GM20000 (cell line): Measurements from ENCODE around the gene SGSM2.

Source experiments
- DNase-seq: peaks from one replicate; pipeline ENCODE4 v3.0.0; 2012; ENCODE audit warnings: low spot score
- TF ChIP-seq, protein P1 (sequence below): IDR thresholded peaks from 2 replicates; pipeline ENCODE4 v1.5.1; 2012; ENCODE audit warnings: mild to moderate bottlenecking, control low read depth; ENCODE audit errors: extremely low read depth, missing control alignments

Gene SGSM2

DNA sequence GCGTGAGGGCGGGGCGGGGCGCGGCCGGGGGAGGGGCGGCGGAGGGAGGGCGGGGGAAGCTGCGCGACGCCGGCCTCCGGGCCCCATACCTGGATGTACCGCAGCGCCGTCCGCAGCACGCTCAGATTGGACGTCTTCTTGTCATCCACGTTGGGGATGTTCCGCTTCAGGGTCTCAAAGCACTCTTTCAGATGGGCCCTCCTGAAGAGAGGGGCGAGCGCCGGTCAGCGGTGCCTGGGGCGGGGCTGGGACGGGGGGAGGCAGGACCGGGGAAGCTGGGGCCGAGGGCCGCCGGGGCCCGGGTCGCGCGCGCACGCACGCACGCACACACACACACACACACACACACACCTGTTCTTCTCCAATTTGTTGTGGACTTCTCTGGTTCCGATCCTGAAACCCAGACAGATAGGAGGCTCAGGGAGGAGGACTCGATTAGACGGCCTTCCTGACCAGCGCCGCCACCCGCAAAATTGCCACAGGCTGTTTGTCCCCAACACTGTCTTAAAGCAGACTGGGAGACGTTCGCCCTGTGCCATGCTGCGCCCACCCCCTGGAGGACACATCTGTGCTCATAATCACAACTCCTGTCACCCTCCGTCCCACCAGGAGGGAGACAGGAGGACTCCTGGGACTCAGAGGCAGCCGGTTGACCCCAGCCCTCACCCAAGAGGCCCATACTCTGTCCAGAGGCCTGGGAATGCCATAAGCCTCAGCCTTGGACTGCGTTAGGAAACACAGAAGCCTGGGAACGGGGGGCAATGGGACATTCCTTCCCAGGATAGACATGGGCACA is 56.9 kb downstream of the SGSM2 start:
- DNase-seq = no peak
- TF ChIP-seq, protein P1, sequence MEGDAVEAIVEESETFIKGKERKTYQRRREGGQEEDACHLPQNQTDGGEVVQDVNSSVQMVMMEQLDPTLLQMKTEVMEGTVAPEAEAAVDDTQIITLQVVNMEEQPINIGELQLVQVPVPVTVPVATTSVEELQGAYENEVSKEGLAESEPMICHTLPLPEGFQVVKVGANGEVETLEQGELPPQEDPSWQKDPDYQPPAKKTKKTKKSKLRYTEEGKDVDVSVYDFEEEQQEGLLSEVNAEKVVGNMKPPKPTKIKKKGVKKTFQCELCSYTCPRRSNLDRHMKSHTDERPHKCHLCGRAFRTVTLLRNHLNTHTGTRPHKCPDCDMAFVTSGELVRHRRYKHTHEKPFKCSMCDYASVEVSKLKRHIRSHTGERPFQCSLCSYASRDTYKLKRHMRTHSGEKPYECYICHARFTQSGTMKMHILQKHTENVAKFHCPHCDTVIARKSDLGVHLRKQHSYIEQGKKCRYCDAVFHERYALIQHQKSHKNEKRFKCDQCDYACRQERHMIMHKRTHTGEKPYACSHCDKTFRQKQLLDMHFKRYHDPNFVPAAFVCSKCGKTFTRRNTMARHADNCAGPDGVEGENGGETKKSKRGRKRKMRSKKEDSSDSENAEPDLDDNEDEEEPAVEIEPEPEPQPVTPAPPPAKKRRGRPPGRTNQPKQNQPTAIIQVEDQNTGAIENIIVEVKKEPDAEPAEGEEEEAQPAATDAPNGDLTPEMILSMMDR = no peak

DNA sequence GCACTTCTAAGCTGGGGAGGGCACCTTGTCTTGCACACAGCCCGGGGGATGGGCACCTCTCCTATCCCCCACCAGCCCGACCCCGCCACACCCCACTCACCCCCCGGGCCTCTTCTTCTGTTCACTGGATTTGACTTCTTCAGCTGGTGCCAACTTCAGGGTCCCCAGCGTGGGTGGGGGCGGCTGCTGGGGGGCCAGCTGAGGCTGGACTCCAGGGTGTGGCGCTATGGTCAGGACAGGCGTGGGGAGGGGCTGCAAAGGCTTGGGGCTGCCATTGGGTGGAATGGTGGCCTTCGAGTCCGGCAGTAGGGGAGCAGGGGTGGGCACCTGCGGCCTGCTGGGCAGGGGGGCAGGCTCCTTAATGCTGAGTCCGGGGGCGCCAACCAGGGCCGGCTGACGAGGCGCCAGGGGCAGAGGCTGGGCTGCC is 57.5 kb downstream of the SGSM2 start:
- TF ChIP-seq, protein P1 = no peak
- DNase-seq = no peak

DNA sequence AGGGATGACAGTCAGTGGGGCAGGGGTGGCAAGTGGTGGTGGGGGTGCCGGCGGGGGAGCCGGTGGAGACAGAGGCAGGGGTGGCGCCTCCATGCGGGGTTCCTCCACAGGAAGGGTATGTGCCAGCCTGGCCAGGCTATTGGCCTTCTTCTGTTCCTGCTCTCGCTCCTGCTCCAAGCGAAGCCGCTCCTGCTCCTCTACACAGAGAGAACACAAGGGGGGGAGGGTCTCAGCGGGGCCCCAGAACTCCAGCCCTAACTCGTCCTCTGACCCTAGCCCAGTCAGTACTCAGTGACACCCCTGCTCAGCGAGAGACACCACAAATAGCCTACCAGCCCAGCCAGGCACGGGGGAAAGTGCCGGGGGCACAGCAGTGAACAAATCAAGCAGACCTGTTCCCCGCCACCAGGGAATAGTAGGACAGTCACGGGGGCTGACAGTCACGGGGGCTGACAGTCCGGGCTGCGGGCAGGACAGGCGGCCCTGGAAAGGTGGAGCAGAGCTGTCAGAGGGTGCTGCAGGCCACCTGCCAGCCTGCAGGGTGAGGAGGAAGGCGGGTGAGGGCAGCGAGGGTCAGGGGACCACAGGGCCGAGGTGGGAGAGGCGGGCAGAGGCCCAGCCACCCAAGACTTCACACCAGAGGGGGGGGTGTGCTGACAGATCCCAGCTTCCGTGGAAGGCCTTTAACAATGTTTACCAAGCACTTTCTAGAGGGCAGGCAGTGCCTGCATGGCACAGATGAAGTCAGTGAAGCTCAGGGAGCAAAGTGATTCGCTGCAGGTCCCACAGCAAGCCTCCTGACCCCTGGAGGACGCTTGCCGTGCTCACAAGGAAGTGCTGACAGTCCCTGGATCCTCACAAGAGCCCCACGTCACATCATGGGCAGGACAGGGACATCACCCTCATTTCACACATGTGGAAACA is 58.2 kb downstream of the SGSM2 start:
- no peak for DNase-seq
- TF ChIP-seq, protein P1 = no peak

DNA sequence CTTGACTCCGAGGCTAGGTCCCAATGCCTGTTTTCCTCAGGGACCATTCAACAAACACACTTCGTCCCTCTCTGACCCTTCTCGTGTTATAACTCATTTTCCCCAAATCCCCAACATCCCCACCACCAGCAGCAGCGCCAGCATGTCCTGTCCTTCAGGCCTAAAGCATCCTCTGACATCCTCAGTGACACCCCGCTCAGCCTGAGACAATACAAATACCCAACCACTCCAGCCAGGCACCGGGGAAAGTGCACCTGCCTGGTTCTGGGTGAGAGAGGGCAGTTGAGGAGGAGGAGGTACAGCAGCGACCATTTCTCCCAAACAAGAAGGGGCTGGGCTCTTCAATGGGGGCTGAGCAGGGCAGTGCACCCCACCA is 58.9 kb downstream of the SGSM2 start:
- no peak for DNase-seq
- TF ChIP-seq, protein P1 = no peak

DNA sequence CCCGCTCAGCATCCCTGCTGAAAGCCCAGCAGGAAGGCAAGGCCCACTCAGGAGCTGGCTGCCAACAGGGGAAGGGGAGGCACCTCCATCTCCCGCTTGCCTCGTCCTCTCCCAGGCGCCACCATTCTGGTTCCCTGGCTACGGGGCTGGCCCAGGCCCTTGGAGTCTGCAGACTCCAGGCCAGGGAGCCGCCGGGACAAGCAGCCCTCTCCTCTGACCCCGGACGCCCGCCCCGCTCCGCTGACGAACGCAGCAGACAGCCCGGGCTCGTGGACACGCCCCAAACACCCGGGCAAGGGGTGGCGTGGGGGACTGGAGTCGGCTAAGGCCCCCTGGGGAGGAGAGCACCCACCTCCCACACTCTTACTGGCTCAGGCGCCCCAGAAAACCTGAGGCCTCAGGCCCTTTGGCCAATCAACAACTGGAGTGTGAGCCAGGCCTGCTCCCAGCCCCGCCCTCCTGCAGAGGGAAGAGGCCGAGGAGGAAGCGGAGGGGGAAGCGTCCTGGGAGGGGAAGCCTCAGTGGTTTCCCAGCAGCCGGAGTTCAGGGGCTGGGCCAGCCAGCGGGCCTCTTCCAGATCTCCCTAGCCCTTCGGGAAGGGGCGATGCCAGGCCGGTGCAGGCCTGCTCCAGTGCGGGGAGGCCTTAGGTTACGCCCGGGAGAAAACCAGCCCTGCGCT is 59.4 kb downstream of the SGSM2 start:
- TF ChIP-seq, protein P1 = no peak
- DNase-seq = peak; percentile 79

DNA sequence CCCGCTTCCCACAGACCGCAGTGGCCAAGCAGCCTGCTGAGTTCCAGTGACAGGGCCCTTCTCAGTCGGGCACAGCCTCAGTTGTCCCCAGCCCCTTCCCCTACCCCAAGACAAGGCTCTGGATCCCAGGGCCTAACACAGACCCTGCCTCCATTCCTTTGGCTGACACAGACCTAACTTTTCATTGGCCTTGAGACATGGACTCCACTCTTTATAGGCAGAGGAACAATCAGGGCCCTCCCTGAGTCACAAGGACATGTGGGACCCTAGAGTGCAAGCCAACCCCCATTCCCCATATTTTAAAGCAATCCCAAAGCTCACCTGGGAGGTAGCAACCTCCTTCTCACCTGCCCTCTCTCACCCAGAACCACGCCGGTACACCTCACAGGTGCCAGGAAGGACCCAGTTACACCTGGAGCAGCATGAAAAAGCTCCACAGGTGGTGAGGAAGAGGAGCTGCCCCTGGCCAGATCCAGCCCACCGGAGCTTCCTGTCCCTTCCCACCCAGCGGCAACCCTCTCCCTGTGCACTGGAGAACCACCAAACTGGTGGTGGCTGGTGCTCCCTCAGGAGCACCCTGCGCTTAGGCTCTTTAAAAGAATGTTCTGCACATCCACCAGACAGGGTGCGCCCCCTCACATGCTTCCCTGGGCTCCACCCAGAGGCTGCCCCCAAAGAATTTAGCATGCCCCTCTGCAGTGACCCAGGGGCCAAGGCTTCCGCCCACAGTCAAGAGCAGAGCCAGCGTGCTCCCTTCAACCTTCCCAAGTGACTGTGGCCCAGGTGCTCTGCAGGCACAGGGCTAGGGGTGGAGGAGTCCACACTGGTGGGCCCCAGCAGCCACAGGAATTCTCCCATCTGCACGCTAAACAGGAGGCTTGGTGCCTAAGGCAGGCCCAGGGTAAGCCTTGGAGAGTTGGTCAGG is 60.2 kb downstream of the SGSM2 start:
- DNase-seq = no peak
- TF ChIP-seq, protein P1 = no peak
